CD4-positive, alpha-beta T cell treated with Interferon gamma for 1 hour (primary cell): ENCODE results near the gene ICA1.
"Not testable (repeated sequence)": the region's sequence is repeated elsewhere in the genome, so short reads cannot be mapped to it uniquely, and the experiment has no call there.

Experiments used
- DNase-seq: peaks from one replicate; pipeline ENCODE4 v3.0.0-alpha.2; 2020

The ICA1 gene

GRCh38 chr7:8089036-8089780, 172.8 kb downstream of the ICA1 start:
- no peak for DNase-seq

GRCh38 chr7:8086239-8086638, 175.7 kb downstream of the ICA1 start:
- no peak for DNase-seq

GRCh38 chr7:8085420-8085819, 176.5 kb downstream of the ICA1 start:
- no peak for DNase-seq

GRCh38 chr7:8084836-8085235, 177.1 kb downstream of the ICA1 start:
- no peak for DNase-seq

GRCh38 chr7:8082762-8083161, 179.2 kb downstream of the ICA1 start:
- no peak for DNase-seq

GRCh38 chr7:8078418-8078817, 183.5 kb downstream of the ICA1 start:
- DNase-seq, result no peak

GRCh38 chr7:8070451-8071180, 191.4 kb downstream of the ICA1 start:
- no peak for DNase-seq

- DNase-seq, result no peak
Observed at GRCh38 chr7:8068892-8069686, 192.9 kb downstream of the ICA1 start.

- no peak for DNase-seq
Observed at GRCh38 chr7:8065356-8065813, 196.6 kb downstream of the ICA1 start.

GRCh38 chr7:8064828-8065227, 197.1 kb downstream of the ICA1 start:
- DNase-seq, result no peak

GRCh38 chr7:8063706-8064297, 198.2 kb downstream of the ICA1 start:
- DNase-seq, result no peak

- DNase-seq, result not testable (repeated sequence)
Observed at GRCh38 chr7:8063300-8063699, 198.7 kb downstream of the ICA1 start.
